Measurements from ENCODE around the gene PSMA5.

Gene PSMA5

DNA sequence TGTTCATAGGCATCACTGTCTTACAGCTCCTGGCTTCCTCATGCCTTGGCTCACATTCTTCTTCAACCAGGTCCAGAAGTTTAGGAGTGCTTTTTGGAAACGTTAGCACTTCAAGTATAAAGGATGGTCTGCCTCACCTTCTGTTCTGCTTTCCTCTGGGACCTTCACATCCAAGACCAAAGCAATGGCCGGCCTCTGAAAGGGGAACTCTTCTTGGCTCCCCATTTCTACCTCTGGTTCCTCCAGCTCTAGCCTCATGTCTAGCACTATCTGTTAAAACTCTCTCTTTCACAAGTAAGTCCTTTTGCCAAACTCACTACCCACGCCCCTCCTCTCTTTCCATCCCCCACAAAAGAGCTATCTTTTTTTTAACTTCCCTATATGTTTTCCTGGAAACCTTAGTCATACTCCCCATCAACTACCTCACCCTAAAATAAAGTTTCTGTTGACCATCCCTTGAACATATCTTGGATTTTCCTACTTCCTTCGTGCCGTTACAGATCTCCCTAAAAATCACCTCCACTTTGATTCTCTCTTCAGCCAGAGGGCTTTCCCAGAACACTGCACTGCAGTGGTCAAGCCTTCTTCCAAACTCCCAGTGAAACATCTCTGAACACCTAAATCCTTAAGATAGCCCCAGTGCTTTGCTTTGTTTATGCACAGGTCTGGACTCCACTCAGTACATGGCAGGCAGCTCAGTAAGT is 36.5 kb downstream of the PSMA5 start:
- DNase-seq (ENCODE audit: extremely low spot score): no peak
- TF ChIP-seq, protein P1, sequence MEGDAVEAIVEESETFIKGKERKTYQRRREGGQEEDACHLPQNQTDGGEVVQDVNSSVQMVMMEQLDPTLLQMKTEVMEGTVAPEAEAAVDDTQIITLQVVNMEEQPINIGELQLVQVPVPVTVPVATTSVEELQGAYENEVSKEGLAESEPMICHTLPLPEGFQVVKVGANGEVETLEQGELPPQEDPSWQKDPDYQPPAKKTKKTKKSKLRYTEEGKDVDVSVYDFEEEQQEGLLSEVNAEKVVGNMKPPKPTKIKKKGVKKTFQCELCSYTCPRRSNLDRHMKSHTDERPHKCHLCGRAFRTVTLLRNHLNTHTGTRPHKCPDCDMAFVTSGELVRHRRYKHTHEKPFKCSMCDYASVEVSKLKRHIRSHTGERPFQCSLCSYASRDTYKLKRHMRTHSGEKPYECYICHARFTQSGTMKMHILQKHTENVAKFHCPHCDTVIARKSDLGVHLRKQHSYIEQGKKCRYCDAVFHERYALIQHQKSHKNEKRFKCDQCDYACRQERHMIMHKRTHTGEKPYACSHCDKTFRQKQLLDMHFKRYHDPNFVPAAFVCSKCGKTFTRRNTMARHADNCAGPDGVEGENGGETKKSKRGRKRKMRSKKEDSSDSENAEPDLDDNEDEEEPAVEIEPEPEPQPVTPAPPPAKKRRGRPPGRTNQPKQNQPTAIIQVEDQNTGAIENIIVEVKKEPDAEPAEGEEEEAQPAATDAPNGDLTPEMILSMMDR (IDR thresholded peaks at IDR 0.05; ENCODE audit: control extremely low read depth, extremely low read depth, low read depth, missing control alignments): no peak
- CTCF ChIA-PET: interaction anchor here (0.8 to 2.8 kb wide), 7 partner anchors 9 to 188 kb away, joined by 3 to 12 read pairs (median 4); partner anchors contain the start of gene SORT1
- POLR2A ChIA-PET: no interaction called here

DNA sequence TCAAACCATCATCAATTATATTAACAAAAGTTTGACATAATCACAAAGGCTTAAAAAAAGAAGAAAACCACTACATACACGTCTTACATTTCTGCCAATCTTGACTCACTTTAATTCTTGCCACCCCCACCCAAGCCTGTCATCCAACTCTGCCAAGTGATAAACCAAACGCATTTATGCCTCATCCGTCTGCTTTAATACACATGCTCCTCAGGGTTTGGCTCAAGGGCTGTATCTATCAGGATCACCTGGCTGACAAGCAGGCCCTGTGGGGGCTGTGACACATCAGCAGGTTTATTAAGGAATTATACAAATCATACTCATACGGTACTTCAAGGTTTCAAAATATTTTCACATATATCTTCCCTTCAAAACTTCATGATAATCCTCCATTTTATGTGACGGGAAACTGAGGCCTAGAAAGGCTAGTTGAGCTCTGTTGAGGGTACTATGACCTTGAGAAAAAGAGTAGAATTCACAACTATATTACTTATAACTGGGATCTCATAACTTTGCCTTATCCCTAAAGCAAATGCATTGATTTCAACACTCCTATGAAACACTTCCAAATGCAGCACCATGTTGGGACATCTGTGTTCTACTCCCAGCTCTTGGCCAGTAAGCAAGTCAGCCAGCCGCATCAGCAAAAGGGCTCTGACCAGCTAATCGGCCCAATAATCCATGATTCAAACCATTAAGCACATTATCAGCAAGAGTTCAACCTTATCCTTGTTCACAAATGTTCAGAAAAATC is 37.2 kb downstream of the PSMA5 start:
- no peak for DNase-seq (ENCODE audit: extremely low spot score)
- ChIA-PET POLR2A (no interaction called here), CTCF (interaction anchor here (0.8 to 2.5 kb wide), 5 partner anchors 9 to 188 kb away, joined by 3 to 12 read pairs (median 4); partner anchors contain the start of gene SORT1)
- TF ChIP-seq, protein P1 (IDR thresholded peaks at IDR 0.05; ENCODE audit: control extremely low read depth, extremely low read depth, low read depth, missing control alignments): no peak

DNA sequence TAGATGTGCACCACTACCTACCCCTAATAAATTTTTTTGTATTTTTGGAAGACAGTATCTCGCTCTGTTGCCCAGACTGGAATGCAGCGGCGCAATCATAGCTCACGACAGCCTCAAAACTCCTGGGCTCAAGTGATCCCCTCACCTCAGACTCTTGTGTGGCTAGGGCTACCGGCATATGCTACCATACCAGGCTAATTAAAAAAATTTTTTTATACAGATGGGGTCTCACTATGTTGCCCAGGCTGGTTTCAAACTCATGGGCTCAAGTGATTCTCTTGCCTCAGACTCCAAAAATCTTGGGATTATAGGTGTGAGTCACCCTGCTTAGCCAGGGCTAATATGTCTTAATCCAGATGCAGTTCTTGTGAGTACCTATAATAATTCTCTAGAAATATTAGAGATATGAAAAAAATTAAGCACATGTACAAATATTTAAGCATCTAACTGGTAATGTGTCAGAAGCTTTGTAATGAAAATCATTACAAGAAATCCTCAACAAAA is 38.0 kb downstream of the PSMA5 start:
- ChIA-PET POLR2A (no interaction called here), CTCF (interaction anchor here (2.5 to 2.7 kb wide), 2 partner anchors 9 to 10 kb away, joined by 12 to 24 read pairs; partner anchors contain the start of gene SORT1)
- no peak for DNase-seq (ENCODE audit: extremely low spot score)
- TF ChIP-seq, protein P1 (IDR thresholded peaks at IDR 0.05; ENCODE audit: control extremely low read depth, extremely low read depth, low read depth, missing control alignments): no peak

DNA sequence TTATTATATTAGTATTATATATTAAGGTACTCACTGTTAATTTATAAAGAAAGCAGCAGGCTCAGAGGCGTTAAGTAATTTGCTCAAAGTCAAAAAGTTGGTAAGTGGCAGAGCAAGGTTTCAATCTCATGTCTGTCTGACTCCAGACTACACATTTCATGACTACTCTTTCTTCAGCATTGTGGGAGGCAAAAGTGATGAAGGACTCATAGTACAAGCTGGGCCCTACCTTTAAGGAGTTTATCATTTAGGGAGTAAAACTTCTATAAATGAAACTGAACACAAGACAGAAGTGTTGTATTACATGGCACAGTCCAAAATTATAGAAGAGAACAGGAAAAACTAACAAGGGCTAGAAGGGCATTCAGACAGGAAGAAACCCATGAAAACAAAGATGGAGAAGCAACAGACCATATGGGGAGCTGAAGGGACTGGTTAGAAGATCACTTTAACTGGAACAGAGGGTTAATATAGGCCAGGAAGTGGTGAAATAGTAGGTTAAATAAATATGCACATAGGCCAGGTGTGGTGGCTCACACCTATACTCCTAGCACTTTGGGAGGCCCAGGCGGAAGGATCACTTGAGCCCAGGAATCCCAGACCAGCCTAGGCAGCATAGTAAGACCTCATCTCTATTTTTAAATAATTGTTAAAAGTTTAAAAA is 40.1 kb downstream of the PSMA5 start:
- TF ChIP-seq, protein P1 (IDR thresholded peaks at IDR 0.05; ENCODE audit: control extremely low read depth, extremely low read depth, low read depth, missing control alignments): no peak
- DNase-seq (ENCODE audit: extremely low spot score): no peak
- ChIA-PET CTCF (interaction anchor here (1.0 to 2.7 kb wide), 5 partner anchors 12 to 146 kb away, joined by 3 to 24 read pairs (median 4); partner anchors contain the start of gene SORT1), POLR2A (no interaction called here)

DNA sequence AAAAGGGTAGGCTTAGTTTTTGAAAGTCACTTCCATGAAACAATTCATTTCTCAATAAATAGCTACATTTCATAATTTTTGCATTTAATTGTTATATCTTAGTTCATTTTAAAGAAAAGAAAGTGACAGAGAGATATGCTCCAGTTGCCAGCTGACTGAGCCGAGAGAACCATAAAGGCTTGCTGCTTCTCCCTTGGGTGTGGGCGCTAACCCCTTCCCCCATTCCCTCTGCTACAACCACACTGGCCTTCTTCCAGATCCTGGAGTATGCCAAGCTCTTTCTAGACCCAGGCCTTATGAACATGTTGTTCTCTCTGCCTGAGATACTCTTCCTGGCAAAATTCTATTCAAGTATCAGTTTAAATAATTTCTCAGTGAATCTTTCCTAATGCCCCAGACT is 40.8 kb downstream of the PSMA5 start:
- ChIA-PET CTCF (interaction anchor here (0.9 to 1.4 kb wide), 4 partner anchors 10 to 107 kb away, joined by 3 to 5 read pairs (median 3); no protein-coding TSS in a partner anchor), POLR2A (interaction anchor here (0.6 kb wide), 1 partner anchor 225 kb away, joined by 3 read pairs; no protein-coding TSS in a partner anchor)
- TF ChIP-seq, protein P1 (IDR thresholded peaks at IDR 0.05; ENCODE audit: control extremely low read depth, extremely low read depth, low read depth, missing control alignments): no peak

DNA sequence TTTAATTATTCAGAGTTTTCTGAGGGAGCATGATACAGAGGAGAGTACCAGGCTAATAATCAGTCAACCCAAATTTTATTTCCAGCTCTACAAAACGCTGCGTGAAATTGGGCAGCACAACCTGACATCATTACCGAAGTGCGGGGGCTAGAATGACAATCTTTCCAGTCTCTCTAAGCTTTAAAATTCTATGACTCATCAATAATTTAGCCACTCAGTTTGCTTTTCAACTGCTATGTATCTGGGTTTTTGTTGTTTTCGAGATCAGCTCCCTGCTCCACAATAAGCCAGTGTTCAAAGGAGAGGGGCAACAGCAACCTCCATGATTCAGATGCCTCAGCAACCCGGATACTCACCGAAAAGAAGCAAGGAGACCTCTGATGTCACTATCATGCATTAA is 42.4 kb downstream of the PSMA5 start:
- CTCF ChIA-PET: interaction anchor here (0.8 to 1.9 kb wide), 4 partner anchors 10 to 107 kb away, joined by 3 to 9 read pairs (median 5); no protein-coding TSS in a partner anchor

More for the DNA sequence above, 40.8 kb downstream of the PSMA5 start:
- DNase-seq (ENCODE audit: extremely low spot score): no peak

More for the DNA sequence above, 42.4 kb downstream of the PSMA5 start:
- TF ChIP-seq, protein P1 (IDR thresholded peaks at IDR 0.05; ENCODE audit: control extremely low read depth, extremely low read depth, low read depth, missing control alignments): no peak
- POLR2A ChIA-PET: no interaction called here
- no peak for DNase-seq (ENCODE audit: extremely low spot score)

Data from GM10248 (cell line).